NCI-H82 (cell line): ENCODE measurements around the gene MEGF9.
A peak's percentile ranks its signal among the peaks of the same experiment; 100 is the strongest.

Experiments used
- DNase-seq: peaks from one replicate; lab custom pipeline; 2025; lab: John Stamatoyannopoulos, UW

The MEGF9 gene

DNA sequence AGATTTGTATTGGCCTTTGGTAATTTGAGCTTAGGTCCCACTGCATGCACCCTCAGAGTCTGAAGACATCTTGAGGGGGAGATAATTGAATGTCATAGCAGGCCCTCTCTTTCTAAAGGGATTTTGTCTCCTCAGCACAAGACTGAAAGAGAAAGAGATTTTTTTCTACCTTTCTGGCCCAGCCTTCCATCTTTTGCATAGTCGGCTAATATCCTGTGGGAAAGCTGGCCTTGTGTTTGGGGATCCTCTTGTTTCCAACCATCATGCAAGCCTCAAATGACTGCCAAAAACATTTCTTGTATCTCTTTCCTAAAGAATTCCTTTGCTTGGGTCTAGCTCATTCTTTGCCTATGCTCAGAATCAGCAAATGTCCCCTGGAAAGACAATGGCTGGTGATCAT lies 92.3 kb downstream of the MEGF9 start:
- no peak for DNase-seq

DNA sequence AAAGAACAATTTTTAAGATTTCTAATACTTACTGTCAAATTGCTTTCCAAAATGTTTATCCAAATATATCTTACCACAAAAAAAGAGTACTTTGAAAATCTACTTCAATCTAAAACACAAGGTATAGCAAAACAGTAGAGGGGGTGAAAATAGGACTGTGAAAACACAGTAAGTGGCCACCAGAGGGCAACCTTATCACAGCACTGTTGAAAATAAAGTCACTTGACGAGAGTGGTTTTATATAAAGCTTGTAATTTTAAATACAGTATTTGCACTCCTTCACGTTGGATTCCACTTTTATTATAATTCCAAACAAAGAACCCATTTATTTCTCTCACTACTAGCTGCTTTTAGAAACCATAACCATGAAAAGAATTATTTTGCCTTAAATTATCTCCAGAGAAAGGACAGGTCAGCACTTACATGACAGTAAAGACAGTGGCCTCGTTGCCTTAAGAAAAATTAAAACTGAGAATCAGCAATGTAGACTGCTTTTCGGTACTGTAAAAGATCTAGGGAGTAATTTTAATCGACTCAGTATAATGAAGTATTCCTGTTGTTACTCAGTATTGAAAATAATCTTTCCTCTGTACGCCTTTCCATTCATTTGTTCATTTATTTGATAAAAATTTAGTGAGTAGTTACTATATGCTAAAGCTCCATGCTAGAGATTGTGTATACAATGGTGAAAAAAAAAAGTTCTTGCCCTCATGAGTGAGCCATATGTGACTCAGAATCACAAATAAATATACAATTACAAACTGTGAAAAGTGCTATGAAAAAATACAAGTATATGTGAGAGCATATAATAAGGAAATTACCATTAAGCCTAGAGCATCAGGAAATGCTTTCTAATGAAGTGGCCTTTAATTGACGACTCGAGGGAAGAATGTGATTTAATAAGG lies 94.3 kb downstream of the MEGF9 start:
- peak; percentile 80 for DNase-seq

DNA sequence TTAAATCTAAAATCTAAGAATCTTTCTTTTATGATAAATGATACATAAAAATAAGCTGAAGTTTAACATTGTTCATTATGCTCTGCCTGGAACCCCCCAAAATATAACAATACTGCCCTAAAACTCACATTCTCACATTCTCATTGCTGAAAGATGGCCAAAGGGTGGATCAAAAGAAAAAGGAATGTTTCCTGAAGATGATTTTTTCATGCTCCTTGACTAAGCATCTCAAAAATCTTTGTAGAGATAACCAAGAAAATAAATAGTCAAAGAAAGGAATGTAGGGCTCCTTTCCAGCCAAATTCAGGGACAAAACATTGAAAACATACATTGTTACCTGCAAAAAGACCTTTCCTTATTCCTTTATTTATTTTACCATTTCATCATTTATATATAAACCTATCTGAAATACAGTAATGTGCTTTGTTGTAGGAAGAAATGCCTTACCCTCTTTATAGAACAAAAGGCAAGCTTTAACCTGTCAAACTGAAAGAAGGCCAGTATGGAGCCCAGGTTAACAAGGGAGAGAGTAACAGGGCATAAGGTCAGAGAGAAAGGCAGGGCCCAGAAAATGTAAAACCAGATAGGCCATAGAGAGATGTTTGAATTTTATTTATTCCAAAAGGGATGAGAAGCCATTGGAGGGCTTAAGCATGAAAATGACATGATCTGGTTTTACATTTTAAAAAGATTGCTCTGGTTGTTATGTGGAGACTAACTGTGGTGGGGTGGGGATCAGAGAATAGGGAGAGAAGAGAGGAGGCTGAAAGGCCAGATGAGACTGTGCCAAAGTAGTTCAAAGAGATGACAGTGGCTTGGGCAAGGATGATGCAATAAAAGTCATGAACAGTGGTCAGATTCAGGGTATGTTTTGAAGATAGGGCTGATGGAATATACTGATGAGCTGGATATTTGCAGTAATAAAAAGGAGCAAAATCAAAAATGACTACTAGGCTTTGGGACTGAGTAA lies 97.0 kb downstream of the MEGF9 start:
- DNase-seq = no peak

DNA sequence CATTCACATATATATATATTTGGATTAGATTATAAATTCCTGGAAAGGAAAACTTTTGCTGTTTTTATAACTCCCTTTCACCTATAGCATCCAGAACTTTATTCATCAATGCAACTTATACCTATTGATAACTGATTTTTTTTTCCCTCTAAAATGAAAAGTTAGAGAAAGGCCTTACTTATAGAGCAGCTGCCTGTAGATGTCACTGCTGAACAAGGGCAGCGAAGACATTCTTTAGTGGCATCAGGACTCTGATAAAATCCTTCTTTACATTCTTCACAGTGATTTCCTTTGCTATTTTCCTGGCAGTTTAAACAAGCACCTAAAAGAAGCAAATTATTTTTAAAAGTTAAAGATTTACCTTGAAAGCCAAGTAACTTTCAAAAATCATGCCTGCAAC lies 102.1 kb downstream of the MEGF9 start:
- peak; percentile 74 for DNase-seq

DNA sequence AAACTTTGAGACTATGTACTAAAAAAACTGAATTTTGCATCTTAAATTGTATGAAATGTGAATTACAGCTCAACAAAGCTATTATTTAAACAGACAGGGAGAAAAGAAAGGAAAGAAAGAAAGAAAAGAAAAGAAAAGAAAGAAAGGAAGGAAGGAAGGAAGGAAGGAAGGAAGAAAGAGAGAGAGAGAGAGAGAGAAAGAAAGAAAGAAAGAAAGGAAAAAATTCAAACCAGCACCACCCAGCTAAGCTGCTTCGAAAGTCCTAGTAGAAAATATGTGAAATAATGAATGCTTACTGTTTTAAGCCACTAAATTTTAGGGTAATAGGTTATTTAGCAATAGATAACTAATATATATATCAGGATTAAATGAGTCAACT lies 102.6 kb downstream of the MEGF9 start:
- no peak for DNase-seq

DNA sequence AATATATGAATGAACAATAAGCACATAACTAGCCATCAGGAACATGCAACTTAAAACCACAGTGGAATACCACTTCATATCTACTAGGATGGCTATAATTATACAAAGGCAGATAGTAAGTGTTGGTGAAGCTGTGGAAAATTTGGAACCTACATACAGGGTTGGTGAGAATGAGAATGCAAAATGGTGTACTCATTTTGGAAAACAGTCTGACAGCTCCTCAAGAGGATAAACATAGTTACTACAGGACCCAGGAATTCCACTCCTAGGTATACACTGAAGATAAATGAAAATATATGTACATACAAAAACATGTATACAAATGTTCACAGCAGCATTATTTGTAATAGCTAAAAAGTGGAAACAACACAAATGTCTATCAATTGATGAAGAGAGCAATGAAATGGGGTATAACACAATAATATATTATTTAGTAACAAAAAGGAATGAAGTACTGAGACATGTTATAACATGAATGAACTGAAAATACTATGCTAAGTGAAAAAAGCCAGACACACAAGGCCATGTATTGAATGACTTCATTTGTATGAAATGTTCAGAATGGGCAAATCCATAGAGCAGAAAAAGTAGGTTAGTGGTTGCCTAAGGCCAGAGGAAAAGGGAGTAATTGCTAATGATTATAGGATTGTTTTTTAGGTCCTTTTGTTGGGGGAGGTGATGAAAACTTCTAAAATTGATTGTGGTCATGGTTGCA lies 103.1 kb downstream of the MEGF9 start:
- peak; percentile 38 for DNase-seq

DNA sequence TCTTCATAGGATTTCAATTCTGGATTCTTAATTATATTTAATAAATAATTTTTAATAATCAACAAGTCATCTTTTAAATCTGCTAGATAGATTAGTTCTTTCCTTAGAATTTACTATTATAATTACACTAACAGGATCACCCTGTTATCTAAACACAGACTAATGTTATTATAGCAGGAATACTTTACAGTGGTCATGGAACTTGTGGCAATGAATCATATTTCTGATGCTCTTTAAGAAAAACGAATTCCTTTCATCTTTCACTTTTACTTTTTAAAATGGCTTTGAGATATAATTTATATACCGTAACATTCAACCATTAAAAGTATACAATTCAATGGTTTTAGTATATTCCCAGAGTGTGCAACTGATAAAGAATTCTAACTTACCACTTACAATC lies 104.6 kb downstream of the MEGF9 start:
- DNase-seq = no peak

DNA sequence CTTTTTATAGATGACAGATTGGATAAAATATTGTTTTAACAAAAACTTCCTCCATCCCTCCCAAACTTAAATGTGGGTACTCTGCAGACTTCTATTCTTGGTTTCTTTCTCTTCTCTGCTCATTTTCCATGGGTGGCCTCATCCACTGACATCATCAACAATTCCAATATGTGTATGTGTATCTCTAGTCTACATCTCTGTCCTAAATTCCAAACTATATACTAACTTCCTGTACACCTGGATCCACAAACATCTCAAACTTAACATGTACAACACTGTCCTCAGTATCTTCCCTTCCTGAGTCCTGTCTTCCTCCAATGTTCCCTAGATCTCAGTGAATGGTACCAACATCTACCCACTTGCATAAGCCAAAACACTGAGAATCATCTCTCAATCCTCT lies 105.8 kb downstream of the MEGF9 start:
- DNase-seq = no peak

DNA sequence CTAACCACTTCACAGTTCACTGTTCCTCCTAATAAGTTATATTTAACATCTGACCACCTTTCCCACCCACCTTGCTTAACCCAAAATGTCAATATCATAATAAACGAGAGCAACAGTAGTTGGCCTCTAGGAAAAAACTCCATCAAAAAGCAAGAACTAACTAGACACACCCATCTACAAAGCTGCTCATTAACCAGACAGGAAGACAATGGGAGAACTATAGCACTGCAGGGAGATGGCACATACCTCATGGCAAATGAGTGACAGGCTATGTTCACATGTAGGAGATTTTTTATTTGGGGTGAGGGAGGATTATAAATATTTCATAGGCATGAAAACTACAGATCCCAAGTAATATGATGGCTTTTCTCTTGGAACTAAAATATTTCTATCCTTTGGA lies 110.7 kb downstream of the MEGF9 start:
- DNase-seq = no peak

DNA sequence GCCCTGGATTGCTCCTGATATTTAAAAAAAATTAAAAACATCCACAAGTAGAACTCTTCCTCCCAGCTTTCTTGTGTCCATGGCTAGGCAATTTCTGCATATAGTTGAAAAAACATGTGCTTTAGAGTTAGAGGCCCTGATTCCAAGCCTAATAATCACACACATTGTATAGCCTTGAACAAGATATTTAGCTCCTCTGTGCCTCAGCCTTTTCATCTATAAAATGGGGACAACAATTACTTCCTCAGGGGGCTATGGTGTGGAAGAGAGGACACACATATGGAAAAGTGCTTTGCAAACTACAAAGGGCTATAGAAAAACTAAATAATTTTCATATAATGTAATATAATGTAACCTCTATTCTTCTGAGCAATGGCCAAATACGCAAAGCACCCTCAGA lies 111.3 kb downstream of the MEGF9 start:
- no peak for DNase-seq

DNA sequence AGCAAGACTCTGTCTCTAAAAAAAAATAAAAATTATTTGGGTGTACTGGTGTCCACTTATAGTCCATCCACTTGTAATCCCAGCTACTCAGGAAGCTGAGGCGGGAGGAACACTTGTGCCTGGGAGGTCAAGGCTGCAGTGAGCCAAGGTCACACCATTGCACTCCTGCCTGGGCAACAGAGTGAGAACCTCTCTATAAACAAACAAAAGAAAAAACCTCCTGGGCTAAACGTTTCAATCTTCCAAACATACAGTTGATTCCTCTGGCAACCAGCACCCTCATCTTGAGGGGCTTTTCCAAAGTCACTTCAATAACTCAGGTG lies 120.4 kb downstream of the MEGF9 start:
- DNase-seq = no peak

DNA sequence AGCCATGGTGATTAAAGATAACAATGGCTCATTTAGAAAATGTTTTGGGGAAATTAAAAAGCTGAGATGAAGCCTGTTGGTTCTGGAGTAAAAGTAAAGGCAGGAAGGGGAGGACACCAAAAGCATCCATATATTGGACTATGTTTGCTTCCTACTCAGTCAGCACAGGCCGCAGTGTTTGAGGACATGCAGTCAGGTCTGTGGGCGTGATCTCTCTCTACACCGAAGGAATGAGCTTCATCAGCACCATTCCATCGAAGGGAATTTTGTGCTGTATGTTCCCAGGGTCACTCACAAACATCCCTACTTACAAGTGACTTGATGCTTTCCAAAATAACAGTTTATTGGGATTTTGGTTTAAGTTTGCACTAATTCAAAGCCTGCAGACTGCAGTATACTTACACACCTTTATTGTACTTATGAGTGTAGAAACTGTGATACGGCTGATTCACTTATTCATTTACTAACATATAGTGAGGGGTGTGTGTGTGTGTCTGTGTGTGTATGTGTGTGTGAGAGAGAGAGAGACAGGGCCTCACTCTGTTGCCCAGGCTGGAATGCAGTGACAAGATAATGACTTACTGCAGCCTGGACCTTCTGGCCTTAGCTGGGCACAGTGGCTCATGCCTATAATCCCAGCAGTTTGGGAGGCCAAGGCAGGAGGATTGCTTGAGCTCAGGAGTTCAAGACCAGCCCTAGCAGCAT lies 120.9 kb downstream of the MEGF9 start:
- no peak for DNase-seq

DNA sequence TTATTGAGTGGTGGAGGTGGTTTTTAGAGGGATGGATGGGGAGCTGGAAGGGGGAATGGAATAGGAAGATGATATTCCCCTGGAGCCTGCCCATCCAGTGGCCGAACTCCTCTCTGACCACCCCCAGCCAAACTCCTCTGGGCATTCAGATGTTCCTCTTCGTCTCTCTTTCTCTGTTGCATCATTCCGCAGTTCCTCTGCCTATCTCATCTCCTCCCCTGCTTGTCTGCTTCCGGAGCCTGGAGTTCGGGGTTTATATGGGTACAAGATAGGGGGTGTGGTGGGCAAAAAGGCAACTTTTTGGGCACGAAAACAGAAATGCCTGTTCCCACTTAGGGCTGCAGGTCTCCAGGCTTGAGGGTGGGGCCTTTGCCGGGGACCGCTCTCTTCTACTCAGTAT lies 122.1 kb downstream of the MEGF9 start:
- no peak for DNase-seq

DNA sequence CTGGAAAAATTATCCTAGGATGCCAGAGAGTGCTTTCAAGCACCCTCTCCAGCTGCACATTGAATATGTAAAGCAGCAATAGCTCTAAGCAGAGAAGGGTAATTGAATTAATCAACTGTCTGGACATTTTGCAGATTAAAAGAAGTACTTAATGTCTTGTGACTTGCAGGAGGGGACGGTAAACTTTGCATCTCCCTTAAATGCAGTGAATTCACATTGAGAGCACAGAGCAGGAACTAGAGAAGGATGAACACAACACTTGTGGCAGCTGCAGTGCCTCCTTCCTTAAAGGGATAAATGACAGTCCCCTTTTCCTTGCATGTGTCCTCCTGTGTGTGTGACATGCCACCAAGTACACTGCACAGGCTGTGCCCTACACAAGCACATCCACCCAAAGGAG lies 126.9 kb downstream of the MEGF9 start:
- DNase-seq = peak; percentile 30

DNA sequence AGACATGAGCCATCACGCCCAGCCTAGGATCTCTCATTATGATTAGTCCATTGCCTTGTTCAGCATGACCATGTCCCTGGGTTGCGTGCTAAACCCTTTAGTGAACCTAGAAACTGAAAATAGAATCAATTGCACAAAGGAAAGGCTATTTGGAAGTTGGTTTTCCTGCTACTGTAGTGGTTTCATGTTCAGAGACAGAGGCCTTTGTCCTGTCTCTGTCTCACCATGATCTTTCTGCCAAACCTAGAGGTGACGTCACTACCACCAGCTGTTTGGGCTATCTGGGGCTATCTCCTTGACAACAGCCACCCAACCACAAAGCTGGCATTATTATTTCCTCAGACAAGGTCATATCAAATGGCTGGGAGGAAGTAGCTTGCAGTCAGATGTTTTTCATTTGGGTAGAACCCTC lies 130.3 kb downstream of the MEGF9 start:
- peak; percentile 78 for DNase-seq

DNA sequence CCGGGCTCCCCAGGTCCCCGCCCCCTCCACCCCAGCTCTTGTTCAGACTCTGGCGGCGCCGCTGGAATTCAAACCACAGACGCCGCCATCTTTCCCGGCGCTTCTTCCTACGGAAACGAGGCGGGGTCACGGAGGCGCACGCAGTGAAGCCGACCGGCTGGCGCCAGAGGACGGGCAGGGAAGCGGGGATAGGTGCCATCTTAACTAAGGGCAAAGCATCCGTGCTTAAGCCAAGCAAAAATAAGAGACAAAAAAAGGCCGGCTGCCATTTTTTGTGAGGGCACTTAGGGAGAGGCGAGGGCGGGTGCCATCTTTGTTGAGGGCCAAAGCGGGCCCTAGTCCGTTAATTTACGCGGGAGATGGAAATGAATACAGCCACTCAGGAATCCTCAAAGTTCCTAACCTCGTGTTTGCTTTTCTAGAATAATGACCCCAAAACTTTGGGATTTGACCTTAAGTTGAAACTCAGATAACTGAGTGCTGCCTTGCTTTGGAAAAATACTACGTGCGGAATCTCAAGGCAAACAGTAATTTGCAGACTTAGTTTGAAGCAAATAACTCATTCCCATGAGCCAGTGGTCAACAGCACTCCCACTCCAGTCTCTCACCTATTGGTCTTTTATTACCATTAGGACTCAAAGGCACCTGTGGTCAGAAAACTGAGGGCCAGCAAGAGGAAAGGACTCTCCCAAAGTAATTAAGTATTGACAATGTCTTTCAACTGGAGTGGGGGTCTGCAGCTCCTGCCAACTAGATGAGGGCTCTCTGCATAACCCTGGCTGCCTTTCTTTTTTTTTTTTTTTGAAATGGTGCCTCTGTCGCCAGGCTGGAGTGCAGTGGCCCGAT lies 134.0 kb downstream of the MEGF9 start, which contains the start of gene CDK5RAP2:
Gene CDK5RAP2 (minus strand): TSS at position 117 of the 846 bp plus-strand sequence. CDS start 189 bp downstream, outside the sequence.
- DNase-seq = peak; percentile 99

DNA sequence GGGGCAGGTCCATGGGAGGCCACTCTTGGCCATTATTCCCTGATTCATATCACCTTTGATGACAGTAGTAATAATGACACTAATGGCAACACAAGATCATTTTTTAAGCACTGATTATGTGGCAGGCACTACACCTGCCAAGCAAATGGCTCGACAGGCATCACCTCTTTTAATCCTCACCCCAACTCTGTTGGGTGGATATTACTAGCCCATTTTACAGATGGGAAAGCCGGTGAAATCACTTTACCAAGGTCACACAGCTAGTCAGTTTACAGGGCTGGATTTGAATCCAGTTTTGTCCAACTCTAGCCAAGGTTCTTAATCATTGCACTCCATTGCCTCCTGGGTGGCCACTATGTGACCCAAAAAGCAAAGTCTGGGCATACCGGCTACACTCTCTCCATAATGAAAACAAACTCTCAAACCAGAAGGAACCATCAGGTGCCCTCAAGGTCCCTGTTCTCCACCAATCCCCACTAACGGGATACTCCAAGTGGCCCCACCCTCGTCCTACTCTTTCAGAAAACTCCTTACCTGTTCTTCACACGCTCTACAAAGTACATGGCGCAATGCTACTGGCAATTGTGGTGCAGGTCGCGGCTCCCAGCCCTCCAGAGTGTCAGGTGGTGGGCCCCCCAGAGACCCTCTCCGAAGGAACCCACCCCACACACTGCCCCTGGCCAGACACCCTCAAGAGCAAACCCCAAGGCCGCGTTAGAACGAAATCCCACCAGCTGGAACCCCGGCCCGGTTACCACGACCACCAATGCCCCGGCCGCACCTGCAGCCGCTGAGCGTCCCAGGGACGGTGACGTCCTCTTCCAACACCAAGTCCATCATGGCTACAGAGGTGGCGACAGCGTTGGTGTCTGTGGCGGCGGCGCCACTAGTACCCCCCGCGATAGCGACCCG lies 134.9 kb downstream of the MEGF9 start:
- peak; percentile 36 for DNase-seq

DNA sequence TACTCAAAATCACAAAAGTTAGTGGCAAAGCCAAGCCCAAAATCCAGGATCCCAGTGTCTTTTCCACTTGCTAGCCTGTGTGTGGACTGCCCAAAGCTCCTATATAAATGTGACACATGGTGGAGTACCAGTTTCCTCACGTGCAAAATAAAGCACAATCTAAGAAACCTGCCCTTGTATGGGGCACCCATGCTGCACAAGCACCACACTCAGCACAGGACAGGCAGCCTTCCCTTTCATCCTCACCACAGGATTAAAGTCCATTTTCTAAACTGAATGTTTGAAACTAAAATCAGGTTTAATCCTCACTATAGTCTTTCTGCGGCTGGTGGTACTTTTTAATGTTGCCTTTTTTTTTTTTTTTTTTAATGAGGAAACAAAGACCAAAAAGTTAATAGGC lies 139.8 kb downstream of the MEGF9 start:
- no peak for DNase-seq

DNA sequence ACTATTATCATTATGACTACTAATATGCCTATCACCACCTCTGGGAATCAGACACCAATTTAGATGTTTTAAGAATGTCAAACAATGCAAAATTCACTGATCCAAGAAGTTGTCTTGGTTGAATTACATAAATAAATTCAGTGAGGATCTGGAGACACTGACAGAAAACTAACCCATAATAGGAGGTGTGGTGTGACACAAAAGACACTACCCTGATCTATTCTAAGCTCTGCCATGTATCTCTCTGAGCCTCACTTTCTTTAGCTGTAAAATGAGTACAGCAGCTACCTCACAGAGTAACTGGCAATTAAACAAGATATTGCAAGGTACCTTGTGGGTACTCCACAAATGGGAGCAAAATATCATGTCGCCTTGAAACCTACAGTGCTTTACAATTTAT lies 141.8 kb downstream of the MEGF9 start:
- DNase-seq = no peak
